ENCODE results near the gene GALNT17. TPM values are rescaled to one million over a fixed set of nuclear protein-coding genes. Genes with fewer than 3 reads are reported as not detected.
A peak's percentile ranks its signal among the peaks of the same experiment; 100 is the strongest.
"Not testable (repeated sequence)": the region's sequence is repeated elsewhere in the genome, so short reads cannot be mapped to it uniquely, and the experiment has no call there.

GALNT17 gene
- total RNA-seq, 2 donors from 2014 or later = 0.35 to 2.4 TPM

DNA sequence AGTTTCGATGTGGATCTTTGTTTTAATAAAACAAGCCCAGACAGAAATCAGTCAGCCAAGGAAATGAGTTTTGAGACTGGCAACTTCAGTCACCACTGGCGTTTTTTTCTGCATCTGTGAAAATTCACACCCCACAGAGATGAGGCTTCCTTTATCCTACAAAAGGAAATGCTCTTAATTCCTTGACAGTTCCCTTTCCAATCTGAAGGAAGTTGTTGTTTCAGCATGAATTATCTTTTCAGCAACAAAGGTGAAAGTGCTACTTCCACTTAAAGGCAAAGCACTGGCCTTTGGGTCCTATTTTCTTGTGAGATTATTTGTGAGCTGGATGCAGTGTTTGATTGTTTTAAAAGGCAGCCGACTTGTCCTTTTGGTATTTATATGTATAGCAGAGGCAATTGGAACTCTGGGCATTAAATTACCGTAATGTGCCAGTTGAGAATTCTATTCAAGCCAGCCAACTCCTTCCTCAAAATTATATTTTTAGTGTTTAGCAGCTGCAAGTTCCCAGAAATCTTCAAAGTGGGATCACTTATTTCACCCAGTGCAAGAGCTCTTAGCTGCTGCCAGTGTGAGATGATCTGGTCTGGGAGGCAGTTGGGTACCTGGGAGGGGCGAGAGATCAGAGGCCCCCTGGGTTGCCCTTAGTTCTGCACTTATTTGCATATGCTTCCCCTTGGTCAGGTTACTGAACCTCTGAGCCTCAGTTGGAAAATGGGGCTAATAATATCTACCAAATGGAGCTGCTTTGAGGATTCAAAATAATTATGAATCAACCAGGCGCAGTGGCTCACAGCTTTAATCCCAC lies 427.1 kb downstream of the GALNT17 start:
- intact Hi-C loops (cut with DNase I) = no loop called here
- ATAC-seq = no peak
- DNase-seq = no peak

DNA sequence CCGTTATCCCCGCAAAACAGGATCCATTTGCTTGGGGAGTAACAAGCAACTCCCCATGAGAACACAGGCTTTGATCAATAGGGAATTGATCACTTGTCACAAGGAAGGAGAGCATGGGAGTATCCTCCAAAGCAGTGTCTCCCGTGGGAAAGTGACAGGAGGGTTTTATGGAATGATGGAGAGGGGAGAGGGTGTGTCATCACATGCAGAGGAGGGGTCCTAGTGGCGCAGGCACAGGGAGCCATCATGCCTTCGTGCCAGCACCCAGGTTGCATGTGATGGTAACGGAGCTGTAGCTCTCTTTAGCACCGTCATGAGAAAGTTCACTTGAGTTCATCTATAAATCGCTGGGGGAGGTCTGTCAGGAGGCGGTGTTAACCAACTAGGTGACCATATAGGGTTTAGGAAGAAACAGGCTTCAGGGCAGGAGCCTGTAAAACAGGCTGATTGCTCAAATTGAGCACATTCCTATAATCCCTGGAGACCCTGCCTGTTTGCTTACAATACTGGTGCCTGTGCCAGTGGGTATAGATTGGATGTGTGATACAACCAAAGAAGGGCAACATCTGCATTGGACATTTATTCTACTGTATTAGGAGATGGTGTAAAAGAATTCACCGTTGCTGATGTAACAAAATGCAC lies 428.5 kb downstream of the GALNT17 start:
- ATAC-seq = no peak
- no peak for DNase-seq
- intact Hi-C loops (cut with DNase I) = no loop called here

GRCh38 chr7:71563276-71563675 lies 431.3 kb downstream of the GALNT17 start:
- intact Hi-C loops (cut with DNase I) = no loop called here
- ATAC-seq (no peak), DNase-seq (no peak)

DNA sequence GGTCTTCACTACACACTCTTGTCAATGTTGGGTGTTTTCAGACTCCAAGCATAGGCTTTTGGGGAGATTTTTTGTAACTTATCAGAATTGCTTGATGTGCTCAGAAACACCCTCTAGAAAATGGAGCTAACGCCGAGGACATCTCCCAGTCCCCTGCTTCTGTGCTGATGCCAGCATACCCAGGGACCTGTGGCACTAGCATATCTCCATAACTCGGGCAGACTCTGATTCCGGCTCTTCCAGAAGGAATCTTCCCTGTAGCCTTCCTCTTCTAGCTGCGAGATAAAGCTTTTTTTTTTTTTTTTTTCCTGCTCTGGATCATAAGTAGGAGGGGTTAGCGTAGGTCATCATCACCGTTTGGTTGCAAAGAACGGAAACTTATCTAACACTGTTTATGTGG lies 434.4 kb downstream of the GALNT17 start:
- ATAC-seq = no peak
- no peak for DNase-seq
- intact Hi-C loops (cut with DNase I) = no loop called here

GRCh38 chr7:71566991-71567390 lies 435.0 kb downstream of the GALNT17 start:
- DNase-seq = no peak
- intact Hi-C loops (cut with DNase I) = no loop called here
- no peak for ATAC-seq

DNA sequence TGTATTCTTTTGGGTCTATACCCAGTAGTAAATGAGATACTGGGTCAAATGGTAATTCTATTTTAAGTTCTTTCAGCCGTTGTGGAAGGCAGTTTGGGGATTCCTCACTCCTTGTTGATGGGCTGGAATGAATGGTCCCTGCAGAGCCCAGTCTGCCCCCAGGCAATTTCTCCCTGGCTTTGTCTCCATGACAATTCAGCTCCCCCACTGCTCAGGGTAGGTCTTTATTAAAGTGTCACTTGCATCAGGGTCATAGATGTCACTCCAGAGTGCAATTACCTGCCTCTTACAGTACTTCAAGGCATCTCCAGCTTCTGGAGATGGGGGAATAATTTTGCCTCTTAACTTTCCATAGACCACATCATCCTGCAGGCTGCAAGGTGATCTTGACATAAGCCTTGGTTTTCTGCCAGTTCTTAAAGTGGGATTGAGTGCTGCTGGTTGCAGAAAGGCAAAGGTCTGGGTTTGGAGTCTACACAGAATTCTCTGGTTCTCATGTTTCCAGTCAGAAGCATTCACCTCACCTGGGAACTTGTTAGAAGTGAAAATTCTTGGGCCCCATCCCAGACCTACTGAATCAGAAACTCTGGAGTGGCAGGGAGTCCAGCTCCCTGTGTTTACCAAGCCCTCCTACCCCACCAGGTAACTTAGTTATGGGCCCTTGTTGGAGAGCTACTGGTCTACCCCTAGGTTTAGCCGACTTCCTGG lies 442.4 kb downstream of the GALNT17 start:
- DNase-seq = no peak
- intact Hi-C loops (cut with DNase I) = no loop called here
- ATAC-seq = no peak

DNA sequence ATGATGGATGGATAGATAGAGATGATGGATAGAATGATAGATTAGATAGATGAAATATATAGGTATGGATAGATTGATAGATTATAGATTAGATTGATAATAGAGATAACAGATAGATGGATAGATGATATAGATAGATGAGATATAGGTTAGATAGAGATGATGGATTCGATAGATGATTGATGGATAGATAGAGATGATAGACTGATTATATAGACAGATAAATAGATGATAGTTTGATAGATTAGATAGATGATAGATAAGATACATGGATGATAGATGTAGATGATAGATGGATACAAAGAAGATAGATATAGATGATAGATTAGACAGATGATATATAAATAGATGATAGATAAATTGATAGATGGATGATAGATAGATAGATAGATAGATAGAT lies 448.1 kb downstream of the GALNT17 start:
- DNase-seq (no peak), ATAC-seq (no peak)
- intact Hi-C loops (cut with DNase I) = no loop called here

- no peak for DNase-seq
- no peak for ATAC-seq
- intact Hi-C loops (cut with DNase I) = no loop called here
Measured at GRCh38 chr7:71584256-71584655, 452.3 kb downstream of the GALNT17 start.

DNA sequence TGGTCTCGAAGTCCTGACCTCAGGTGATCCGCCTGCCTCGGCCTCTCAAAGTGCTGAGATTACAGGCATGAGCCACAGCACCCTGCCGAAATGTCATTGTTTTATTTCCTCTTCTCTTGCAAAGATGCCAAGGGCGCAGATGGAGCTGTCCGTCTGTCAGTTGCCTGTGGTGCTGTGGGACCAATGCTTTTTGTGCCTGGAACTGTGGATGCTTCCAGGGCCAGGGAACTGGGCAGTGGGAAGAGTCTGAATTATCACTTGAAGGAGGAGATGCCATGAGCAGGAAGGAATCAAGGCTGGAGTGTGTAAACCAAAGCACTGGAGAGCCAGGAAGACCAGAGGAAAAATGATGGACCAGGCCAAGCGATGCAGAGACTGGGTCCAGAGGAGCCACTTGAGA lies 459.9 kb downstream of the GALNT17 start:
- intact Hi-C loops (cut with DNase I) = no loop called here
- ATAC-seq = no peak
- DNase-seq = no peak

DNA sequence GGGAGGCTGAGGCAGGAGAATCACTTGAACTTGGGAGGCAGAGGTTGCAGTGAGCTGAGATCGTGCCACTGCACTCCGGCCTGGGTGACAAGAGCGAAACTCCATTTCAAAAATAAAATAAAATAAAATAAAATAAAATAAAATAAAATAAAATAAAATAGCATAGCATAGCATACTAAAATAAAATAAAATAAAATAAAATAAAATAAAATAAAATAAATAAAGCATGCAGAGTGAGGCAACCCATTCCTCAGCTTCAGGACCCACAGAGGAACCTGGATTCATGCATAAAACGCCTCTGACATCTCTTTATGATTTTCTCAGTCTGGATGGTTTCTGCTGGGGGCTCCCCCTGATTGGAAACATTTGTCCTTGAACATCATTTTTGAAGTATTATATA lies 460.4 kb downstream of the GALNT17 start:
- DNase-seq; ATAC-seq; intact Hi-C loops (cut with DNase I): not testable (repeated sequence)

- DNase-seq = no peak
- intact Hi-C loops (cut with DNase I) = no loop called here
- ATAC-seq = no peak
Measured at GRCh38 chr7:71594736-71595135, 462.8 kb downstream of the GALNT17 start.

GRCh38 chr7:71595176-71595575 lies 463.2 kb downstream of the GALNT17 start:
- DNase-seq (no peak), ATAC-seq (no peak)
- intact Hi-C loops (cut with DNase I) = no loop called here

DNA sequence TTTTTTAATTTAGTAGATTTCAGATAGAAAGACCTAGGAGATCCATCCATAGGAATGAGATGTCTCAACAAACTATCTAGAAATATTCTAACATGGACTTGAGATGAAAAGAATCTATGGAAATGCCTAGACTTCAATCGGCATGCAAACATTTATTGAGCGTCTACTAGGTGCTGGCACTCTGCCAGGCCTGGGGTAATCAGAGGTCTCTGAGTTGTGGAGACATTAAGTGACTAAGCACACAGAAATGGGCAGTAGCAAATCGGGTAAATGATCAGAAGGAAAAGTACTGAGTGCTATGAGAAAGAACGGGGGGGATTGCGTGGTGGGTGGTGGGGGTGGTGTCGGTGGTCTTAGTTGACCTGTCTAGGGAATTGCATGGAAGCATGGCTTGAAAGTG lies 466.6 kb downstream of the GALNT17 start:
- DNase-seq = no peak
- intact Hi-C loops (cut with DNase I) = no loop called here
- no peak for ATAC-seq

GRCh38 chr7:71601851-71602250 lies 469.9 kb downstream of the GALNT17 start:
- intact Hi-C loops (cut with DNase I) = no loop called here
- ATAC-seq = no peak
- no peak for DNase-seq

DNA sequence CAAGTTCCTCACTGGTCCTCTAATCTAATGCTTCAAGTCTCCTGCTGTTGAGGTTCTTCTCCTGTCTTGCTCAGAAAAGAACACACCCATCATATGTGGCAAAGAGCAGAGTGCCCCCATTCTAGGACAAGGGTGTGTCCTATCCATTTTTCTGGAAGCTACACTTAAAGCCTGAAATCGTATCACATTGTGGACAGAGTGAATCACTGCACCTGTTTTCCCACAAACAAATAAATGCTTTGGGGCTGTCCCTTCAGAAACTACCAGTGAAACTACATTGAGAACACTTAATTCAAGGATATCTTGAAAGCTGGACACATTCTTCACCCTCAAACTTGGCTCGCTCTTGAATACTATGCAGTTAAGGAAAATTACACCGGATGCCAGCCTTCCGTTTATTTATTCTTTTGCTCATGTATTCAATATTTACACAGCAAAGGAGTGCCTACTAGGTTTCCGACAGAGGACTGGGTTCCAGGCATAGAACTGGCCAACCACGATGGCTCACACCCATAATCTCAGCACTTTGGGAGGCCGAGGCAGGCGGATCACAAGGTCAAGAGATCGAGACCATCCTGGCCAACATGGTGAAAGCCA lies 473.0 kb downstream of the GALNT17 start:
- intact Hi-C loops (cut with DNase I) = no loop called here
- no peak for DNase-seq
- ATAC-seq = no peak

GRCh38 chr7:71611986-71612385 lies 480.0 kb downstream of the GALNT17 start:
- DNase-seq = no peak
- ATAC-seq = no peak
- intact Hi-C loops (cut with DNase I) = no loop called here

- intact Hi-C loops (cut with DNase I) = no loop called here
- DNase-seq (no peak), ATAC-seq (peak in 1 of 2 donors; percentile 41)
Measured at GRCh38 chr7:71612911-71613310, 481.0 kb downstream of the GALNT17 start.

DNA sequence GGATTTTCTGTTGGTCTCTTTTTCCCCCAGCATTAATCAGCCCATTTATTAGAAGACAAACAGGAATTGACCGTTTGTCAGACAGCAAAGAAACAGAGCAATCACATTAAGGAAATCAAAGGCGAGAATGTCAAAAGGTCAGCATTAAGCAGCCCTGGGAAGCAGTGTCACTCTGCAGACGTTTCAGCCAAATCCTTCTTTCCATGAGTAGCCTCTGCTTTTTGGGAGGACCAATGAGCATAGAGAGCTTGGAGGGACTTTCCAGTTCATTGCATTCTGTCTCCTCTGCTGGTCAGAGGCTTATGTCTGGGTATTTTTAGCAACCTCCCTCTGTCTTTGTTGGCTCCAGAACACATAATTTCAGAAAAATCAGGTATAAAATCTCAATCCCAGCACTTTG lies 481.4 kb downstream of the GALNT17 start:
- DNase-seq (no peak), ATAC-seq (no peak)
- intact Hi-C loops (cut with DNase I) = no loop called here

DNA sequence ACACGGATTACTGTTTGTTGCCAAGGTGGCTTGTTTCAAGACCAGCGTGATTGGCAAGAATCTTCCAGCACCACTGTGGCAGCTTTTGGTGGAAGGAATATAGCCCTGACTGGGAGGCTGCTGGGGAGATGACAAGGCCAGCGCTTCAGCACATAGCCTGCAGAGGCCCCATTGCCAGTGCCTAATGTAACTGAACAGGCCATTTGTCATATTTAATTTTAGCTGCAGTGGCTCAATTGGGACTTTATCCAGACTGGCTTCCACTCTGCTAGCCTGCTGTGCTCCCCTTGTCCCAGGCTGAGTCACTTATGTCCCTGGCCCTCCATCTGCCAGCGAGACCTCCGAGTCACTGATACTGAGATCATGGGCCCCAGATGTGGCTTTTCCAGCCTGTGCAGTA lies 483.1 kb downstream of the GALNT17 start:
- intact Hi-C loops (cut with DNase I) = no loop called here
- DNase-seq = no peak
- ATAC-seq = peak; percentile 67 to 82

GRCh38 chr7:71616217-71616616 lies 484.3 kb downstream of the GALNT17 start:
- no peak for DNase-seq
- intact Hi-C loops (cut with DNase I) = no loop called here
- ATAC-seq = no peak

All from left cardiac atrium (tissue), 4 donors.